Measurements from ENCODE around the gene CDH22.

- no peak for TF ChIP-seq CTCF (IDR thresholded peaks at IDR 0.05)
- TF ChIP-seq EZH2 (IDR thresholded peaks at IDR 0.05; ENCODE audit: borderline replicate concordance, insufficient read depth, low read depth, low read length, poor library complexity, severe bottlenecking), result no peak
These were observed 91.4 kb downstream of the CDH22 start for GRCh38 chr20:46216770-46217464.
